GM12878 (cell line): ENCODE measurements around the gene KIZ. TPM values are rescaled to one million over a fixed set of nuclear protein-coding genes. Genes with fewer than 3 reads are reported as not detected.

Experiments
- ATAC-seq: fragments of 200-7000 bp; cut with Tn5 transposase; 3 replicates; pipeline ENCODE4 v1.9.1; 2020; ENCODE audit warnings: mild to moderate bottlenecking, moderate library complexity
- BruUV-seq: library from RNA; stranded (reverse); fragments of 400-500 nt; replicated peaks from 2 replicates; lab custom pipeline; 2021; lab: Mats Ljungman, UMichigan
- CTCF ChIA-PET: fragments of 300-600 bp; sonication (Branson Sonifier 250); formaldehyde crosslinking; extraction: SDS; loops from one replicate; lab custom pipeline; 2021; ENCODE audit warnings: inconsistent platforms; lab: Yijun Ruan, JAX
- POLR2A ChIA-PET: fragments of 350-600 bp; formaldehyde crosslinking; extraction: SDS; loops from one replicate; lab custom pipeline; 2021; ENCODE audit warnings: inconsistent platforms; lab: Charles Lee
- RAD21 ChIA-PET: fragments of 300-600 bp; sonication (Branson Sonifier 250); formaldehyde crosslinking; loops from one replicate; lab custom pipeline; 2023; ENCODE audit warnings: antibody characterized with exemption; ENCODE audit not compliant: unreplicated experiment; lab: Charles Lee
- SMC1A ChIA-PET: fragments of 300-600 bp; sonication (Branson Sonifier 250); formaldehyde crosslinking; loops from one replicate; lab custom pipeline; 2023; ENCODE audit not compliant: unreplicated experiment, uncharacterized antibody; lab: Charles Lee
- DNase-seq: peaks from one replicate; pipeline ENCODE4 v3.0.0-alpha.2; 2011; ENCODE audit warnings: low read depth, low spot score
- FAIRE-seq: peaks from 3 replicates; lab custom pipeline; 2011; peaks lifted over from hg19 to GRCh38; lab: Jason Lieb, UNC
- H2AFZ ChIP-seq: 2 replicates; pipeline ENCODE4 v1.6.0; 2011; ENCODE audit warnings: low read depth, low read length, control low read depth; ENCODE audit not compliant: control insufficient read depth
- H3K27ac ChIP-seq: 2 replicates; pipeline ENCODE4 v1.5.1; 2011; ENCODE audit warnings: control low read depth; ENCODE audit not compliant: control insufficient read depth, insufficient read depth
- H3K27me3 ChIP-seq, 2 experiments: replicated peaks in 1 of 2; 2 replicates each; pipeline versions ENCODE4 v1.6.0 to v1.6.1; 2011; ENCODE audit warnings: low read length in 1 of 2; ENCODE audit not compliant: control insufficient read depth in 2 of 2, insufficient read depth in 2 of 2
- H3K36me3 ChIP-seq, 2 experiments: 2 replicates each; pipeline ENCODE4 v1.5.1; 2011; ENCODE audit warnings: low read length in 1 of 2; ENCODE audit not compliant: control insufficient read depth in 2 of 2, insufficient read depth in 2 of 2
- H3K4me1 ChIP-seq: 2 replicates; pipeline ENCODE4 v1.6.1; 2011; ENCODE audit warnings: mild to moderate bottlenecking, low read length, moderate library complexity, mixed read lengths; ENCODE audit not compliant: control insufficient read depth, insufficient read depth
- H3K4me2 ChIP-seq: 2 replicates; pipeline ENCODE4 v1.6.0; 2011; ENCODE audit warnings: control low read depth; ENCODE audit not compliant: control insufficient read depth, insufficient read depth
- H3K4me3 ChIP-seq: fragments of 200-600 bp; sonication (generic); 2 replicates; pipeline ENCODE4 v1.5.1; 2016
- H3K79me2 ChIP-seq: 2 replicates; pipeline ENCODE4 v1.6.0; 2011; ENCODE audit warnings: low read length; ENCODE audit not compliant: control insufficient read depth, insufficient read depth
- H3K9ac ChIP-seq: 2 replicates; pipeline ENCODE4 v1.8.0; 2011; ENCODE audit warnings: low read length, control low read depth, mixed read lengths; ENCODE audit not compliant: control insufficient read depth, insufficient read depth
- H3K9me3 ChIP-seq: replicated peaks from 3 replicates; pipeline ENCODE4 v1.5.1; 2011; ENCODE audit warnings: mild to moderate bottlenecking, low read length; ENCODE audit not compliant: control insufficient read depth, insufficient read depth
- H4K20me1 ChIP-seq: 2 replicates; pipeline ENCODE4 v1.6.0; 2011; ENCODE audit not compliant: control insufficient read depth, insufficient read depth
- BACH1 ChIP-seq: fragments of 450-650 bp; IDR thresholded peaks from 2 replicates; pipeline ENCODE4 v1.6.1; 2017; ENCODE audit warnings: mild to moderate bottlenecking, borderline replicate concordance
- IKZF1 ChIP-seq: fragments of 450-650 bp; conservative IDR thresholded peaks from 2 replicates; pipeline ENCODE4 v1.6.1; 2017; ENCODE audit warnings: antibody characterized with exemption, mild to moderate bottlenecking
- NFYB ChIP-seq: IDR thresholded peaks from 2 replicates; pipeline ENCODE4 v1.6.1; 2011; ENCODE audit warnings: low read depth, mild to moderate bottlenecking, low read length, improper control_type of control experiment, moderate library complexity; ENCODE audit not compliant: insufficient read depth
- NR2C2 ChIP-seq: IDR thresholded peaks from 2 replicates; pipeline ENCODE4 v1.6.1; 2011; ENCODE audit warnings: borderline replicate concordance, low read depth; ENCODE audit not compliant: control insufficient read depth, insufficient read length
- PAX8 ChIP-seq: fragments of 450-650 bp; IDR thresholded peaks from 2 replicates; pipeline ENCODE4 v1.6.1; 2017; ENCODE audit warnings: mild to moderate bottlenecking, moderate library complexity
- POLR2A ChIP-seq: IDR thresholded peaks from 2 replicates; pipeline ENCODE4 v1.6.1; 2011; ENCODE audit warnings: low read depth, mild to moderate bottlenecking, low read length
- POLR2AphosphoS5 ChIP-seq: IDR thresholded peaks from 2 replicates; pipeline ENCODE4 v1.6.1; 2011; ENCODE audit warnings: mild to moderate bottlenecking, low read length, inconsistent platforms
- SPI1 ChIP-seq: IDR thresholded peaks from 2 replicates; pipeline ENCODE4 v1.6.1; 2011; ENCODE audit warnings: low read depth, mild to moderate bottlenecking, low read length, moderate library complexity, borderline replicate concordance; ENCODE audit not compliant: insufficient read depth
- SUZ12 ChIP-seq: fragments of 200-600 bp; sonication (generic); IDR thresholded peaks from one replicate; pipeline ENCODE4 v1.6.1; 2018; ENCODE audit warnings: antibody characterized with exemption, mild to moderate bottlenecking; ENCODE audit not compliant: unreplicated experiment
- TCF12 ChIP-seq: IDR thresholded peaks from 2 replicates; pipeline ENCODE4 v1.6.1; 2011; ENCODE audit warnings: low read depth, mild to moderate bottlenecking, low read length
- WGBS: methylation state at CpG from one replicate; pipeline ENCODE4 v1.1.6; 2016; ENCODE audit warnings: low lambda C conversion rate; ENCODE audit not compliant: insufficient replicate concordance, insufficient coverage; ENCODE audit errors: missing lambda C conversion rate; 5-methylcytosine and 5-hydroxymethylcytosine counted together
- in situ Hi-C: fragments of 300-500 bp; cut with MboI; formaldehyde crosslinking; loops from 9 replicates; pipeline ENCODE4 v1.14.3; 2018; ENCODE audit warnings: mixed read lengths
- intact Hi-C: fragments of 100-400 bp; cut with micrococcal nuclease; formaldehyde crosslinking; loops from one replicate; pipeline ENCODE4 v1.14.2; 2022; ENCODE audit not compliant: unreplicated experiment
- polyA plus RNA-seq, 11 experiments: library from polyadenylated mRNA; depleted of rRNA in 4 of 11; unstranded in 6 of 11; stranded (reverse) in 5 of 11; fragments of >200 nt; fragmentation: Nextera tagmentation in 4 of 11; fragmentation: Illumina TruSeq in 1 of 11; extraction: Ambion mirVana in 4 of 11; extraction: Trizol in 1 of 11; gene quantifications; 1 replicate in 1 of 11; 2 replicates in 10 of 11; pipeline versions ENCODE4 v1.2.1 to v1.2.3, GENCODE V29; 2011 to 2016; ENCODE audit warnings: inconsistent platforms in 2 of 11, missing spikeins in 2 of 11, low read depth in 1 of 11
- total RNA-seq, 4 experiments: library from RNA; depleted of rRNA in 3 of 4; stranded (reverse); fragments of >200 nt in 3 of 4; fragmentation: Illumina TruSeq in 1 of 4; extraction: Trizol in 1 of 4; gene quantifications; 2 replicates each; pipeline versions ENCODE4 v1.2.1 to v1.2.3, GENCODE V29; 2013 to 2021
- TF ChIP-seq, protein P1 (sequence below): IDR thresholded peaks from 2 replicates; pipeline ENCODE4 v1.6.1; 2011; ENCODE audit warnings: borderline replicate concordance, low read depth, mild to moderate bottlenecking, moderate library complexity, mixed read lengths, low read length; ENCODE audit not compliant: insufficient read depth; ENCODE audit errors: extremely low read length
- TF ChIP-seq, protein P2 (sequence below): IDR thresholded peaks from 2 replicates; pipeline ENCODE4 v1.6.1; 2012; ENCODE audit warnings: low read depth, low read length, improper control_type of control experiment
- TF ChIP-seq, protein P3 (sequence below): fragments of 450-650 bp; IDR thresholded peaks from 2 replicates; pipeline ENCODE4 v1.6.1; 2017; ENCODE audit warnings: mild to moderate bottlenecking, moderate library complexity

Gene KIZ
- total and polyA plus RNA-seq, 10 of the 15 experiments (the other 5 are each of a cell fraction or from before 2014, with no cell fraction given), result 2.7 to 11.0 (median 7.3) TPM

DNA sequence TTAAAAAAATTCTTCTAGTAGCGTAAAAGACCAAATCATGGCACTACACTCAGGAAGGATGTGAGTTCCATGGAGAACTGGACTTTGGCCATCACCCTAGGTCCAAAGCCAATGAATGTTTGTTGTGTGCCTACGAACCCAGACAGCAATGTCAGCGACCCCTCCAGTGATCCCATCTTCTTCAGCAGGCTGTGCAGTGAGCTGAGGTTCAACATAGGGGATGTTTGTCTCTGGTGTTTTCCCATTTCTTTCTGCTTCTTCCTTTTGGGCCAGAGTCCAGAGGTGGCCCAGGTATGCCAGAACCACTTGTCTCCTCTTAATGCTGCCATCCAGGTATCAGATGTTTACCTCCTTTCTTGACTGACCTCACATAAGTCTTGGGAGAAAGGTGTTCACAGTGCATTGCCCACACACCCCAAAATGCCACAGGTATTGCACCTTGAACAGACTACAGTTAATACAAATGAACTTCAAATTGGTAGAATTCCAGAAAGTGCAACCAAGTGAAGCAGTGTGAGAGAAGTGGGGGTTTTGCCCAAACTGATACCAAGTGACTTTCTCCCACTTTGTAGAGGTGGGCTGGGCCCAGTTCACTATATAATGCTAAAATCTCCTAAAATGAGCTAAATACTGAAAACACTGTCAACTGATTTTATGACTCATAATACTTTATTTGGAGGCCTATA is 14.1 kb downstream of the KIZ start:
- intact Hi-C loops (no loop called here), in situ Hi-C loops (loop anchor here (10.0 kb wide), 1 partner anchor 65 kb away; no protein-coding TSS in a partner anchor)
- Histone ChIP-seq H3K27me3 (no peaks in the 10 kb centered on the region; a peak in 1 of 4 replicates), H3K9ac (no peak overlapping the region), H3K4me2 (no peak overlapping the region), H3K27ac (no peak overlapping the region), H3K36me3 (no peaks in the 10 kb centered on the region; a peak in 2 of 4 replicates), H3K4me3 (no peak overlapping the region), H4K20me1 (no peaks in the 10 kb centered on the region), H2AFZ (no peak overlapping the region), H3K4me1 (peaks cover 5% of the 10 kb centered on the region), H3K79me2 (no peaks in the 10 kb centered on the region), H3K9me3 (no peaks in the 10 kb centered on the region)
- BruUV-seq, result no TSS peak
- POLR2A ChIA-PET, result no interaction called here
- RAD21 ChIA-PET, result no interaction called here
- FAIRE-seq, result no peak
- ATAC-seq, result no peak
- SMC1A ChIA-PET, result no interaction called here
- DNase-seq, result no peak
- CTCF ChIA-PET, result no interaction called here
- TF ChIP-seq TCF12 (no peak), IKZF1 (no peak), POLR2A (no peak), SPI1 (no peak), PAX8 (no peak)
- TF ChIP-seq, protein P1, sequence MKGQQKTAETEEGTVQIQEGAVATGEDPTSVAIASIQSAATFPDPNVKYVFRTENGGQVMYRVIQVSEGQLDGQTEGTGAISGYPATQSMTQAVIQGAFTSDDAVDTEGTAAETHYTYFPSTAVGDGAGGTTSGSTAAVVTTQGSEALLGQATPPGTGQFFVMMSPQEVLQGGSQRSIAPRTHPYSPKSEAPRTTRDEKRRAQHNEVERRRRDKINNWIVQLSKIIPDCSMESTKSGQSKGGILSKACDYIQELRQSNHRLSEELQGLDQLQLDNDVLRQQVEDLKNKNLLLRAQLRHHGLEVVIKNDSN, result no peak
- WGBS, result 38% methylated on average over 3 of the region's 3 CpGs

- Histone ChIP-seq H2AFZ (no peak overlapping the region), H3K27me3 (no peaks in the 10 kb centered on the region; a peak in 1 of 4 replicates), H4K20me1 (no peaks in the 10 kb centered on the region), H3K9me3 (no peaks in the 10 kb centered on the region), H3K4me1 (peaks cover 4% of the 10 kb centered on the region), H3K27ac (no peak overlapping the region), H3K9ac (no peak overlapping the region), H3K79me2 (no peaks in the 10 kb centered on the region), H3K4me2 (no peak overlapping the region), H3K36me3 (no peaks in the 10 kb centered on the region; a peak in 2 of 4 replicates), H3K4me3 (no peak overlapping the region)
- RAD21 ChIA-PET, result no interaction called here
- POLR2A ChIA-PET, result no interaction called here
- ATAC-seq (no peak), FAIRE-seq (no peak), DNase-seq (no peak)
- SMC1A ChIA-PET, result interaction anchor here (1.4 kb wide), 1 partner anchor 15 kb away, joined by 3 read pairs; no protein-coding TSS in a partner anchor
- BruUV-seq, result no TSS peak
- CTCF ChIA-PET, result no interaction called here
- WGBS, result 99% methylated on average over 5 of the region's 5 CpGs
- in situ Hi-C loops (loop anchor here (10.0 kb wide), 1 partner anchor 63 kb away; no protein-coding TSS in a partner anchor), intact Hi-C loops (no loop called here)
- TF ChIP-seq POLR2AphosphoS5, result no peak
- TF ChIP-seq NFYB, result no peak
- no peak for TF ChIP-seq NR2C2
- TF ChIP-seq SUZ12, result no peak
- TF ChIP-seq, protein P2, sequence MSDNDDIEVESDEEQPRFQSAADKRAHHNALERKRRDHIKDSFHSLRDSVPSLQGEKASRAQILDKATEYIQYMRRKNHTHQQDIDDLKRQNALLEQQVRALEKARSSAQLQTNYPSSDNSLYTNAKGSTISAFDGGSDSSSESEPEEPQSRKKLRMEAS, result no peak
- TF ChIP-seq, protein P3, sequence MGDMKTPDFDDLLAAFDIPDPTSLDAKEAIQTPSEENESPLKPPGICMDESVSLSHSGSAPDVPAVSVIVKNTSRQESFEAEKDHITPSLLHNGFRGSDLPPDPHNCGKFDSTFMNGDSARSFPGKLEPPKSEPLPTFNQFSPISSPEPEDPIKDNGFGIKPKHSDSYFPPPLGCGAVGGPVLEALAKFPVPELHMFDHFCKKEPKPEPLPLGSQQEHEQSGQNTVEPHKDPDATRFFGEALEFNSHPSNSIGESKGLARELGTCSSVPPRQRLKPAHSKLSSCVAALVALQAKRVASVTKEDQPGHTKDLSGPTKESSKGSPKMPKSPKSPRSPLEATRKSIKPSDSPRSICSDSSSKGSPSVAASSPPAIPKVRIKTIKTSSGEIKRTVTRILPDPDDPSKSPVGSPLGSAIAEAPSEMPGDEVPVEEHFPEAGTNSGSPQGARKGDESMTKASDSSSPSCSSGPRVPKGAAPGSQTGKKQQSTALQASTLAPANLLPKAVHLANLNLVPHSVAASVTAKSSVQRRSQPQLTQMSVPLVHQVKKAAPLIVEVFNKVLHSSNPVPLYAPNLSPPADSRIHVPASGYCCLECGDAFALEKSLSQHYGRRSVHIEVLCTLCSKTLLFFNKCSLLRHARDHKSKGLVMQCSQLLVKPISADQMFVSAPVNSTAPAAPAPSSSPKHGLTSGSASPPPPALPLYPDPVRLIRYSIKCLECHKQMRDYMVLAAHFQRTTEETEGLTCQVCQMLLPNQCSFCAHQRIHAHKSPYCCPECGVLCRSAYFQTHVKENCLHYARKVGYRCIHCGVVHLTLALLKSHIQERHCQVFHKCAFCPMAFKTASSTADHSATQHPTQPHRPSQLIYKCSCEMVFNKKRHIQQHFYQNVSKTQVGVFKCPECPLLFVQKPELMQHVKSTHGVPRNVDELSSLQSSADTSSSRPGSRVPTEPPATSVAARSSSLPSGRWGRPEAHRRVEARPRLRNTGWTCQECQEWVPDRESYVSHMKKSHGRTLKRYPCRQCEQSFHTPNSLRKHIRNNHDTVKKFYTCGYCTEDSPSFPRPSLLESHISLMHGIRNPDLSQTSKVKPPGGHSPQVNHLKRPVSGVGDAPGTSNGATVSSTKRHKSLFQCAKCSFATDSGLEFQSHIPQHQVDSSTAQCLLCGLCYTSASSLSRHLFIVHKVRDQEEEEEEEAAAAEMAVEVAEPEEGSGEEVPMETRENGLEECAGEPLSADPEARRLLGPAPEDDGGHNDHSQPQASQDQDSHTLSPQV, result no peak
- TF ChIP-seq BACH1, result no peak
Observed at GRCh38 chr20:21141825-21142224, 15.9 kb downstream of the KIZ start.
